H7 (cell line): ENCODE data around the gene NRXN2. TPM values are rescaled to one million over a fixed set of nuclear protein-coding genes. Genes with fewer than 3 reads are reported as not detected.

ENCODE experiments used
- DNase-seq: peaks from one replicate; pipeline ENCODE4 v3.0.0; 2012
- H3K27me3 ChIP-seq: 2 replicates; pipeline ENCODE4 v1.6.0; 2011; ENCODE audit warnings: mild to moderate bottlenecking, low read length; ENCODE audit not compliant: control insufficient read depth, insufficient read depth
- H3K36me3 ChIP-seq: replicated peaks from 2 replicates; pipeline ENCODE4 v1.5.1; 2011; ENCODE audit warnings: low read length; ENCODE audit not compliant: control insufficient read depth, insufficient read depth
- H3K4me3 ChIP-seq: 2 replicates; pipeline ENCODE4 v1.5.1; 2011; ENCODE audit warnings: low read depth, mild to moderate bottlenecking, control low read depth, low read length, moderate library complexity; ENCODE audit not compliant: insufficient read depth
- total RNA-seq: library from RNA; depleted of rRNA; stranded (reverse); fragments of >200 nt; shearing (Covaris generic); gene quantifications from 2 replicates; pipeline ENCODE4 v1.2.3, GENCODE V29; 2014

Gene NRXN2
- total RNA-seq, 1 experiment from 2014 or later: 1.9 TPM

GRCh38 chr11:64659417-64660144 lies 63.4 kb downstream of the NRXN2 start:
- no peaks in the 10 kb centered on the region for H3K27me3 ChIP-seq
- no peak for DNase-seq
- no peak overlapping the region for H3K4me3 ChIP-seq
- no peaks in the 10 kb centered on the region for H3K36me3 ChIP-seq

- Histone ChIP-seq H3K27me3 (no peaks in the 10 kb centered on the region), H3K4me3 (no peak overlapping the region), H3K36me3 (no peaks in the 10 kb centered on the region)
- no peak for DNase-seq
These were observed 64.7 kb downstream of the NRXN2 start for GRCh38 chr11:64658265-64658664.

GRCh38 chr11:64656862-64657261 lies 66.1 kb downstream of the NRXN2 start:
- no peak overlapping the region for H3K4me3 ChIP-seq
- peak; percentile 89 for DNase-seq
- H3K36me3 ChIP-seq: no peaks in the 10 kb centered on the region
- no peaks in the 10 kb centered on the region for H3K27me3 ChIP-seq

- H3K4me3 ChIP-seq: no peak overlapping the region
- no peaks in the 10 kb centered on the region for H3K27me3 ChIP-seq
- H3K36me3 ChIP-seq: no peaks in the 10 kb centered on the region
- DNase-seq: no peak
These were observed 66.9 kb downstream of the NRXN2 start for GRCh38 chr11:64655941-64656601.

- no peaks in the 10 kb centered on the region for H3K27me3 ChIP-seq
- peak; percentile 55 for DNase-seq
- H3K36me3 ChIP-seq: no peaks in the 10 kb centered on the region
These were observed 67.9 kb downstream of the NRXN2 start for GRCh38 chr11:64654958-64655541.

GRCh38 chr11:64654439-64654838 lies 68.6 kb downstream of the NRXN2 start:
- H3K27me3 ChIP-seq: no peaks in the 10 kb centered on the region
- no peaks in the 10 kb centered on the region for H3K36me3 ChIP-seq
- no peak for DNase-seq
- no peak overlapping the region for H3K4me3 ChIP-seq

More at GRCh38 chr11:64654958-64655541, 67.9 kb downstream of the NRXN2 start:
- H3K4me3 ChIP-seq: no peak overlapping the region

- DNase-seq: peak; percentile 93
- no peak overlapping the region for H3K4me3 ChIP-seq
- H3K36me3 ChIP-seq: no peaks in the 10 kb centered on the region
- H3K27me3 ChIP-seq: peaks cover 4% of the 10 kb centered on the region; the same call in 1 of the 2 replicates
These were observed 69.5 kb downstream of the NRXN2 start for GRCh38 chr11:64653388-64653973.

GRCh38 chr11:64652586-64653387 lies 70.2 kb downstream of the NRXN2 start:
- peak; percentile 97 for DNase-seq
- Histone ChIP-seq H3K27me3 (peaks cover 6% of the 10 kb centered on the region), H3K4me3 (no peak overlapping the region), H3K36me3 (no peaks in the 10 kb centered on the region)

- H3K36me3 ChIP-seq: no peaks in the 10 kb centered on the region
- no peak overlapping the region for H3K4me3 ChIP-seq
- peak; percentile 85 for DNase-seq
- peaks cover 10% of the 10 kb centered on the region for H3K27me3 ChIP-seq
These were observed 72.0 kb downstream of the NRXN2 start for GRCh38 chr11:64650923-64651523.

- Histone ChIP-seq H3K36me3 (no peaks in the 10 kb centered on the region), H3K27me3 (peaks cover 27% of the 10 kb centered on the region), H3K4me3 (no peak overlapping the region)
- DNase-seq: peak; percentile 87
These were observed 73.7 kb downstream of the NRXN2 start for GRCh38 chr11:64649291-64649697.

GRCh38 chr11:64648551-64648950 lies 74.4 kb downstream of the NRXN2 start:
- DNase-seq: no peak
- Histone ChIP-seq H3K4me3 (no peak overlapping the region), H3K36me3 (no peaks in the 10 kb centered on the region), H3K27me3 (peaks cover 34% of the 10 kb centered on the region)

- DNase-seq: no peak
- Histone ChIP-seq H3K36me3 (no peaks in the 10 kb centered on the region), H3K27me3 (peaks cover 43% of the 10 kb centered on the region), H3K4me3 (no peak overlapping the region)
These were observed 75.8 kb downstream of the NRXN2 start for GRCh38 chr11:64647019-64647779.

GRCh38 chr11:64644647-64645275 lies 78.2 kb downstream of the NRXN2 start:
- H3K27me3 ChIP-seq: peaks cover 68% of the 10 kb centered on the region
- DNase-seq: peak; percentile 86
- H3K4me3 ChIP-seq: peak overlapping the region; percentile 12; the same call in 1 of the 2 replicates
- no peaks in the 10 kb centered on the region for H3K36me3 ChIP-seq
